HG03135 (cell line): ENCODE data around the gene WDR91.
A peak's percentile ranks its signal among the peaks of the same experiment; 100 is the strongest.

Experiments
- ATAC-seq: cut with Tn5 transposase; IDR thresholded peaks from one replicate; pipeline ENCODE4 v1.9.1; 2021; ENCODE audit warnings: mild to moderate bottlenecking, moderate library complexity; ENCODE audit not compliant: unreplicated experiment

Gene WDR91

DNA sequence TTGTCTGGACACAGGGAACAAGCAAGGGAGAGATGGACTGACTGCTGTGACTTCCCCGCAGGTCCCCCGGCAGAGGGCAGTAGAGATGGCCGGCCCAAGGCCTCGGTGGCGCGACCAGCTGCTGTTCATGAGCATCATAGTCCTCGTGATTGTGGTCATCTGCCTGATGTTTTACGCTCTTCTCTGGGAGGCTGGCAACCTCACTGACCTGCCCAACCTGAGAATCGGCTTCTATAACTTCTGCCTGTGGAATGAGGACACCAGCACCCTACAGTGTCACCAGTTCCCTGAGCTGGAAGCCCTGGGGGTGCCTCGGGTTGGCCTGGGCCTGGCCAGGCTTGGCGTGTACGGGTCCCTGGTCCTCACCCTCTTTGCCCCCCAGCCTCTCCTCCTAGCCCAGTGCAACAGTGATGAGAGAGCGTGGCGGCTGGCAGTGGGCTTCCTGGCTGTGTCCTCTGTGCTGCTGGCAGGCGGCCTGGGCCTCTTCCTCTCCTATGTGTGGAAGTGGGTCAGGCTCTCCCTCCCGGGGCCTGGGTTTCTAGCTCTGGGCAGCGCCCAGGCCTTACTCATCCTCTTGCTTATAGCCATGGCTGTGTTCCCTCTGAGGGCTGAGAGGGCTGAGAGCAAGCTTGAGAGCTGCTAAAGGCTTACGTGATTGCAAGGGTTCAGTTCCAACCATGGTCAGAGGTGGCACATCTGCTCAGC is 46.8 kb downstream of the WDR91 start:
- no peak for ATAC-seq

DNA sequence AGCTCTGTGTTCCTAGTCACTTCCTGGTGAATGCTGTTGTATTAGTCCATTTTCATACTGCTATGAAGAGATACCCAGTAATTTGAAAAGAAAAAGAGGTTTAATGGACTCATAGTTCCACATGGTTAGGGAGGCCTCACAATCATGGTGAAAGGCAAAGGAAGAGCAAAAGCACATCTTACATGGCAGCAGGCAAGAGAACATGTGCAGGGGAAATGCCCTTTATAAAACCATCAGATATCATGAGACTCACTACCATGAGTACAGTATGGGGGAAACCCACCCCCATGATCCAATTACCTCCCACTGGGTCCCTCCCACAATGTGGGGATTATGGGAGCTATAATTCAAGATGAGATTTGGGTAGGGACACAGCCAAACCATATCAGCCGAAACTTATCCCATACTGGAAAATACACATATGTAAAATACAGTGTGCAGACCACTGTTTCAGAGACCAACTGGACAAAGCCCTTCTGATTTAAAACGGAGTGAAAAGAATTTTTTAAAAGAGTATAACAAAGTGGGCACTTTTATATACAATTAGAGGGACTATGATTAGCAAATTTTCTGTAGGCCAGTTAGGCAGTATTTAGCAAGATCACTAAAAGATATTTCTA is 48.8 kb downstream of the WDR91 start:
- no peak for ATAC-seq

DNA sequence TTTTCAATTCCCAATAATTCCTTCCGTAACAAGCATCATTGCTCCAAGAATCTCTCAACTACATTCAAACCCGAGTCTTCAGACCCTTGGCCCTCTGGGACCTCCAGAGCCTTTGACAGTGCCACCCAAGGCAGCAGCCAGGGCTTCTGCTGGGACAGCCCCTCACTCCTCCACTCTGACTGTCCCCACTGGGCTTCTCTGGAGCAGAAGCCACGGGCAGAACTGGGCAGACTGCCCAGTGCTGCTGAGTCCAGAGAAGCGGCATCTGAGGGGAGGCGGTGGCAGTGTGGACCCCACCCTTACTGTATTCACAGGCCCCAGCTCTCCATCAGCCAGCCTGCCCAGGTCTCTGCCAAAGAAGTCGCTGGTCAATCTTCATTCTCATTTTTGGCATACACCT is 49.7 kb downstream of the WDR91 start:
- no peak for ATAC-seq

DNA sequence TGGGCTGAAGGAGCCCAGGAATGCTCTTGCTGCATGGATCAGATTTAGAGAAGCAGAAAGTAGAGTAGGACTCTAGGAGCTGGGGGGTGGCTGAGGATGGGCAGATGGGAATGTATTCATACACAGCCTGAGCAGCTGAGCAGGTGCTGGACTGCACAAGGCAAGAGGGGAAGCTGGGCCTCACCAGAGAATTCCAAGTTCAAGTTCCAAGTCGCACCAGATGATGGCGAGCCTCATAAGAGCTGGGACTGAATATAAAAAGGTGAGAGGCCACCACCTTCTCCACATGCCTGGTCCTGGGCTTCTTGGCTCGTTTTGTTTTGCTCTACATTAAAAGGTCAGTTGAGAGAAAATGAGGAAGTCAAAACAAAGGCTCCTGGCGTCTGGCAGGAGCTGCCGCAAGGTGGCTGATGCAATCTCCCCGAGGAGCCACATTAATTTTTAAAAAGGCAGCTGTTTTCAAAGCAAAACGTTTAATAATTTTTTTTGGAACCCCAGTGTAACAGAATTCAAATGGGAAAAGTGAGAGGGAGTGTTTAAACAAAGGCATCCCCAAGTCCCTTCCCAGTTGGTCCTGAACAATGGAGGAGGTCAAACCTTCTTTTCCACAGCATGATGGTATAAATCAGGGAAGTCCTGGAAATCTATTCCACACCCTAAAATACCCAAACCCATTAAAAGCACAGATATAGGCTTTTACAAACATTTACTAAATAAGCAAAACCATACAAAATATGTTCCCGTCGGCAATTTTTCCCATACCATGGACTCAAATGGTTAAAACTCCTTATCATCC is 50.3 kb downstream of the WDR91 start:
- no peak for ATAC-seq

DNA sequence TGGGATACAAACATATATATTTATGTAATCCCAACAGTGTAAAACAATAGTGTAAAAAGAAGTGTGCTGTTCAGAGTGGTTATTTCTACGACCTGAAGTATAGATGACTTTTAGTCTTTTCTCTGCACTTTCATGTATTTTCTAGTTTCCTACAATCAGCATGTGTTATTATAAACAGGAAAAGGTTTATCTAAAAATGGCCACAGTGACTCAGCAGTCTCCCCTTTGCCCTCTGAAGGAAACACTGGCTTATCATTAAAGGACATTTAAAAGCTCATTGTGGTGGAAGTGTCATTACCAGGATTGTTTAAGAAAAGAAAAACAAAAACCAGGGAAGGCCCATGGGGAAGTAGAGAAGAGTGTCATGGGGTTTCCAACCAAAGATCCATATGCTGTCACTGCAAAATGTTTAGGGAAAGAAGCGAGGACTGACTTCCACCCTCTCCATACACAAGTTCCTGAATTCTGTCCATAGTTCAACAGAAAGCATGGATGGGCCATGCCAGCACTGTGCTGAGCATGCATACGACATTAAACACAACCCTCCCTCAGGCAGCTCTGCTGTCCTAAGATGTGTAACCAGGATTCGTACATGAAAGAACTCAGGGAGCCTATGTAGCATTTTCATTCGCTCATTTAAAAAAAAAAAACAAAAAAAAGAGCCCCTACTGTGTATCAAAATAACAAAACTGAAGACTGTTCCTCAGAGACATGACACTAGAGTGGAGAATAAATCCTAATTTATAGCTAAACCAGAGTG is 51.0 kb downstream of the WDR91 start:
- no peak for ATAC-seq

DNA sequence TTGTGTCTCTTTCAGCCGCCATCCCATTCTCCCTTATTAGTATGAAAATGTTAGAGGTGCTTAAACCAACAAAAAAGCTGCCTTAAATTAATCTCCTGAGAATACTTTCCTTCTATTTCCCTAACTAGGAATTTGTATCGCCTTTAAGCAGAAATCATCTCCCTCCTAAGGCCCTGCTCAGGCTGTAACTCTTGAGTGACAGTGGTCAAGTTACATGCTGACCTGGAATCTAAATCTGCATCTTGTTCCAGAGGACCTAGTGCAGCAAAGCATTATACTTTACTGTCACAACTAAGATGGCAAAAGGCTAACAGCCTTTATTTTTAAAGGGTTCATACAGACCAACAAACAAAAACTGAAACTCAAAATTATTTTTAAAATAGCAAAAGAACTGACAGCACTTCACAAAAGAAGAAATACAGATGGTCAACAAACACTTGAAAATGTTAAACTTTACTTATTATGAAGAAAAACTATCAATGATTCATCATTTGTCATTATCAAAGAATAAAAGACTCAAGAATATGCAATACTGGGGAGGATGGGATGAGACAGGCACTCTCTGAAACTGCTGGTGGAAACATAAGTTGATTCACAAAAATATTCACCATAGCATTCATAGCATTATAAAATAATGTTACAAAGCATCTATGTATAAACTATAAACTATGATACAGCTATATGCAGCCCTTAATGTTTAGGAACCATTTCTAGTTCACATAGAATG is 51.8 kb downstream of the WDR91 start:
- ATAC-seq: no peak

DNA sequence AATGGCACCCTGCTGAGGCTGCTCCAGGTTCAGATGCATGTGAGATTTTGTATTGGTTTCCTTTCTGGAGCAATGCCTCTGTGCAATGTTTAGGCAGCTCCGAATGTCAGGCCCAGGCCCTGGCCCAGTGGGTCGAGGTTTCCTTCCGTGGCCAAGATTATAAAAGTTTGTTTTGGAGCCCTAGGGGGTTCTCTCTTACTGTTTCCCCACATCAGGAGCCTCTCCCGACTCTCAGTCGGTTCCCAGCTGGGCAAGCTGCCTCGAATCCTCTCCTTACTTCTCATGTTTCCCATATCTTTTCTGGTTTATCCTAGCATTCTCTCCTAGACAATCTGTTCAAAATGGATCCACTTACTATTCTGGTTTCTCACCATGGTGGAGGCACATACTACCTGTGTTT is 52.5 kb downstream of the WDR91 start:
- no peak for ATAC-seq

DNA sequence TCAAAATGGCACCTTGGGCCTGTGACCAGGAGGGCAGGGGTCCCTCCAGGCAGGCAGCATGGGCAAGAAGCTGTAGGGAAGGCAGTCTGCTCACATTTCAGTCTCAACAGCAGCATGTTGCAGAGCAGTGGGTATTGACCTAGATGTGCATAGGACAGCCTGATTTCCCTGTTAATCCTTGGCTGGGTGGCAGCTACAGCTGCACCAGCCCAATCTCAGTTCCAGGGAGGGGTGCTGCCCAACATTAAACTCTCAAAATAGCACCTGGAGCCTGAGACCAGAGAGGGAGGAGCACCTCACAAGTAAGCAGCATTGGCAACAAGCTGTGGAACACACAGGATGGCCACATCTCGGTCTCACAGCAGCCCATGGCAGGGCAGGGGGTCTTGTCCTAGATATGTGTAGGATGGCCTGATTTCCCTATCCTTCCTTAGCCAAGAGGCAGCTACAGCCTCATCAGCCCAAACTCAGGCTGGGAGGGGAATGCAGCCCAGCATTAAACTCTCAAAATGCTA is 53.1 kb downstream of the WDR91 start:
- no peak for ATAC-seq

DNA sequence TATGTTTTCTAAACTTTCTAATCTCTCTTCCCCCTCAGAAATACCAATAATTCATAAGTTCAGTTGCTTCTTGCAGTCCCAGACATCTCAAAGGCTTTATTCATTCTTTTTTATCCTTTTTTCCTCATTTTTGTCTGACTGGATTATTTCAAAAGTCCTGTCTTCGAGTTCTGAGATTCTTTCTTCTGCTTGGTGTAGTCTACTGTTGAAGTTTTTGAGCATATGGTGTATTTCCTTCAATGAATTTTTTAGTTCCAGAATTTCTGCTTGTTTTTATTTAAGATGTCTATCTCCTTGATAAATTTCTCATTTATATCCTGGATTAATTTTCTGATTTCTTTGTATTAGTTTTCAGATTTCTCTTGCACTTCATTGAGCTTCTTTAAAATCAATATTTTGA is 55.0 kb downstream of the WDR91 start:
- ATAC-seq: no peak

DNA sequence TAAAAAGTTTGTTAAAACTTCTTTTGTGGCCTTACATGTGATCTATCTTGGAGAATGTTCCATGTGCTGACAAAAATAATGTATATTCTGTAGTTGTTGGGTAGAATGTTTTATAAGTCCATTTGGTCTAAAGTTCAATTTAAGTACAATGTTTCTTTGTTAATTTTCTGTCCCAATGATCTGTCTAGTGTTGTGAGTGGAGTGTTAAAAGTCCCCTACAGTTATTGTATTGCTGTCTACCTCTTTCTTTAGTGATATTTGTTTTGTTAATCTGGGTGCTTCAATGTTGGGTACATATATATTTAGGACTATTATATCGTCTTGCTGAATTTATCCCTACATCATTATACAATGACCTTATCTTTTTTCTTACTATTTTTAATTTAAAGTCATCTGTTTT is 56.6 kb downstream of the WDR91 start:
- ATAC-seq: no peak

DNA sequence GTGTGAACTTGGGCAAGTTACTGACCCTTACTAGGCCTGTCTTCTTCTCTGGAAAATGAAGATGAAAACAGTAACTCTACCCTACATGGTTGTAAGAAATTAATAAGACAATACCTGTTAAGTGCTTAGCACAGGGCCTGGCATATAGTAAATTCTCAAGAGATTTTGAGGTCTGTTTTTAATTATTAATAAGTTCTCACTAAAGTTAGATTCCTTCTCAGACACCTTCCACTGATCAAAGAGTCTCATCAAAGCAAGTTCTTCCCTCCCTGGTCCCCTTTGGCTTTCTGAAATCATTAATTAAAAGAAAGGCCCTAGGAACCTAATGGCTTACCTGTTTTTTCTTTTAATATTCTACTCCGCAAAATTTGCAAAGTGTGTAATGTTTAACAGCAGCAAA is 58.9 kb downstream of the WDR91 start:
- no peak for ATAC-seq

DNA sequence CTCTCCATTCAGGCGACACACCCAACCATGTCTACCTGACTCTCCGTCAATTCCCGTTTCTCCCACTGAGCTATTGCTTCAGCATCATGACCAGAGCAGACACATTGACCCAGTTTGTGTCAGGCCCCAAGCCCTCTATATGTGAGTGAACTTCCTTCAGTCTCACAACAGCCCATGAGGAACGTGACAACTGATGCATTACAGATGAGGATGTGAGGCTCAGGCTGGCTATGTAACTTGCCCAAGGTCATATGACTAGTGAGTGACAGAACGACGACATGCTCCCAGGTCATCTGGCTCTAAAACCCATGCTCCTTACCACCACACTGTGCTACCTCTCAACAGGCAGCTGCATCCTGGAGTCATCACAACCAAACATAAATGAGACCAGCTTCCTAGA is 59.8 kb downstream of the WDR91 start:
- no peak for ATAC-seq

DNA sequence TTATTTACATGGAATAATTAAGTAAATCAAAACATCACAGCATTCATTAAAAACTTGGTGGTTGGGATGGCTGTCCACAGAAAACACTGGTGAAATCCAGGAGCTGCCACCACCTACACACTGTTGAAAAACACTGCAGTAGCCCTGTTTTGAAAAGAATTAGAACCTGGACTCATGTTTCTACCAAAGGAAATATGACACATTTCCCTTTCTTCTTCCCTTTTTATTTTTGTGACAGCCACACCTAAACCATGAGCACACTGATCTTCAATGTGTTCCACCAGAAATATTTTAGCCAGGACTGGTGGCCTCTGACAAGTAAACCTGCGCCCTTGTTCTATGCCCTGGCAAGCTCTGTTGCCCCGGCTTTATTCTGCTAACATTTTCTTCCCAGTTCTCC is 60.2 kb downstream of the WDR91 start:
- ATAC-seq: no peak

DNA sequence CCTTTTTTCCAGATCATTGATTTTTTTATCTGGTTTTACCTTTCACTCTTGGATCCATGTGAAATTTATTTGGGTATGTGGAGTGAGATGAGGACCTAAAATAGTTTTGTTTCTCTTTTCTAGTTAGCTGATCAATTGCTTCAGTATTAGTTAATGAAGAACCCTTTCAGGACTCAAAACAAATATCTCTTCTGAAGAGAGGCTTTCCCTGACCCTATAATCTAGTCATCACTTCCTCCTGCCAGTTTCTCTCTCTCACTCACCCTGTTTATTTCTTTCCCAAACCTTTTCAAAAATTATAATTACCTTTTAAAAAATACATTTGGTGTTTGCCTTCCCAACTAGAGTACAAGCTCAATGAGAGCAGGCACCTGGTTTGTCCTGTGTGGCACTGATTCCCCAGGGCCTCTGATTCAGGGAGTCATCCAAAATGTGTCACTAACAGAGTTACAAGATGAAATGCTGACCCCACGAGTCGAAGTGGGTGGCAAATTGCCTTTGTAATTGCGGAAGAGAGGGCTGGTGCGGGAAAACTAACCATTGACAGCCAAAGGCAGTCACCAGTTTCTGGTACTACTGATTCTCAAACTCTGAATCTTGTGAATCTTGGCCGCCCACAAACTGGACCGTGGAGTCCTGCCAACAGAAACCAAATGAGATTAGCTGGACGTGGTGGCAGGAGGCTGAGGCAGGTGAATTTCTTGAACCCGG is 61.1 kb downstream of the WDR91 start:
- no peak for ATAC-seq

DNA sequence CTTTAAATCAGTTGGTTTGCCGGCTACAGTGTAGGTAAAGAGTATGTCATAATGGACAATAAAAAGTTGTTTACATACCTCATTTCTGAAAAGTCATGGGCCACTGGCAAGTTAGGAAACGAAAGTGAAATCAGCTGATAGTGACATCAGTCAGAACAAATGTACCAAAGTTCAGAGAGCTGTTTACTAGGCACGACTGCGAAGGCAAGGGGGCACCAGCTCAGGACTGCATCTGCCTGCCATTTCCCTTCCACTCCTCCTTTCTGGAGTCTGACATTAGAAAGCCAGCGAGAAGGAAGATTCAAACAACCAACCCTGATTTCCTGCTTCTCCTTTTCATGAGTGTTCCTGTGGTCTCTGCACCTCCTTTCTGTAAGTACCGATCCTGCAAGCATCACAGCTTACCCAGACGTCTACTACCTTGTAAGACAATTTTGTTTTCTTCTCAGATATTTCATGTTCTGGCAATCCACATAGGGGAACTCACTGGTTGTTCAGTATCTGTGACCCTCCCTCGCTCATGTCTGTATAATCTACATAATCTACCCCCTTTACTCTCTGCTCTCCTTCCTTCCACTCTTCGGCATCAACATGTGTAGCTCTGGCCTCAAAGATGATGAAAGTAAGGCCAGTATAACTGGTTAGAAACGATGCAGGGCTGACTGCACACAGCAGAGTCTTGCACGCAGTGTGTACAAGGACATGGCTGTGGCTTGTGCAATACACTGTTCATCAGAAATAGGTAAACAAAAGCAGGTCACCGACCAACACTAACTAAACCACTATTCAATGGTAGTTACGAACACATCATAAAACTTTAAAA is 63.2 kb downstream of the WDR91 start, which contains the start of gene TMEM140:
Gene TMEM140 (plus strand): TSS at position 174 of the 823 bp plus-strand sequence. CDS start 16,370 bp downstream, outside the sequence.
- ATAC-seq: peak; percentile 72

DNA sequence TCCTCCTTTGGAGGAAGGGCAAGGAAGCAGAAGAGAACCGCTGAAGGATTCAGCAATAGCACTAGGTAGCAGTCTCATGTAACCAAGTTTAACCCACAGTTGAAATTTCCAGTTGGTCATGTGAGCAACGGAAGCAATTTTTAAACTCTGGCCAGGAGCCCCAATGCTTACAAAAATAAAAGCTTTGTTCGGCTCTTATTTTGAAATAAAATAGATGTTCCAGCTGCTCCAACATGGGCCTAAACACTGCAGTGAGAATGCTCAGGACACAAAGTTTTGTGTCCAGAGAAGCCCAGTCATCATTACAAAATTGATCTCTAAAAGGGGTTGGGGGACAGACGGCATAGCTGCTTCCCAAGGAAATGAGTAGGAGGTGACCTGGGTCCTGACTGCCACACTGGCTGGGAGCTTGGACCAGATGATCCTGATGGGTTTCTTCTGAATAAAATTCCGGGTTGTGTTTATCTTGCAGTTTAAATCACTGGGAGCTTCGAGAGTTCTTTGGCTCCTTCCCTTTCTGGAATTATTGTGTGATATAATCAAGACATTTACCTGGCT is 63.9 kb downstream of the WDR91 start:
- ATAC-seq: peak; percentile 20

DNA sequence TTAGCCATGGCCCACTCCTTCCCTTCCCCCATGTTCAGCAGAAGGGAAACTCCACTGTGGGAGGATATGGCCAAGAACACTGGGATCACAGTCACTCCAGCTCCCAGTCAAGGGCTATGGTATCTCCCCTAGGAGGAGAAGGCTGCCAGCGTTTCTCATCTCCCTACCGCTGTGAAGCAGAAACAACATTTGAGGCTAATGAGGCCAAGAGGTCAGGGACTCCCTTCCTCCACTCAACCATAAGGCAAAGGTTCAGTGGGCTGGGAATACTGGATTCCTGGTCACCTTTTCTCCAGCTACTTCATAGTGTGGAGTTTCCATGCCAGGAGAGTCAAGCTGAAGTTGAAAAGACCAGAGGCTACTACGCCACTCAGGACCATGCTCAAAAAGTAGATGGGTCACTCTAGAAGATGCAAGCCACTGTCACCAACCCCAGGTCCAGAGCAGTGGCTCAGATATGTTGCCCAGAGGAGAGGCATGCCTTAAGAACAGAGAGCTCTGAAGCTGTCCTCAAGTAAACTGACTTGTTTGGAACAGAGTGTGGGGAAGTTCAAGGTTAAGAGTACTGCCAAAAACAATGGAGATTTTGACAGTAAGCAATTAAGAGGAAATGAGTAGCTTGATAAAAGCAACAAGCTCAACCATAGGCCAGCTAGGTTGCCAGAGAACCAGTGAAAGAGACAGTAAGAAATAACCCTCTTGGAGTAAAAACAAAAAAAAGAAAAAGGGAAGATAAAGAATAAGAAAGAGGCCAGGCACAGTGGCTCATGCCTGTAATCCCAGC is 67.2 kb downstream of the WDR91 start:
- no peak for ATAC-seq
